ENCODE data around the gene ARMC6. TPM values are rescaled to one million over a fixed set of nuclear protein-coding genes. Genes with fewer than 3 reads are reported as not detected.

ARMC6 gene
- total and polyA plus RNA-seq, 2 of the 13 experiments (the other 11 are each of a cell fraction or from before 2014, with no cell fraction given), result 16.2 to 36.8 TPM

- peak; percentile 82 for ATAC-seq
- FAIRE-seq, result peak; percentile 44
- H3K27ac ChIP-seq (ENCODE audit: extremely low read length, insufficient read depth, low read length), result peak overlapping the region; percentile 98
- H3K79me2 ChIP-seq (ENCODE audit: insufficient read depth, low read length), result peaks cover 47% of the 10 kb centered on the region
- peaks cover 7% of the 10 kb centered on the region; the same call in 1 of the 2 replicates for H4K20me1 ChIP-seq (ENCODE audit: insufficient read depth, low read length)
- DNase-seq (ENCODE audit: low spot score), result peak; percentile 81
- intact Hi-C loops (cut with micrococcal nuclease; ENCODE audit: unreplicated experiment) (no loop called here), in situ Hi-C loops (cut with HindIII; ENCODE audit: extremely low pct_ligation_motif_present, low pct_unique_long_range_greater_than_20kb) (no loop called here)
- ChIA-PET CTCF (ENCODE audit: low intra/inter-chr PET ratio, low total read pairs) (no interaction called here), POLR2A (no interaction called here)
- peaks cover 4 to 21% of the 10 kb centered on the region in 2 experiments; a peak in 4 of 5 replicates for H3K36me3 ChIP-seq (replicated peaks in 1 of 2; ENCODE audit: control insufficient read depth in 1 of 2, insufficient read depth in 2 of 2, low read length in 2 of 2)
- H3K4me2 ChIP-seq (ENCODE audit: low read depth, low read length), result peak overlapping the region; percentile 95
- TSS peak; percentile 72 for BruUV-seq (replicated peaks)
- H3K9ac ChIP-seq (ENCODE audit: insufficient read depth, low read depth, low read length), result peak overlapping the region; percentile 94
- no peaks in the 10 kb centered on the region; a peak in 1 of 5 replicates for H3K27me3 ChIP-seq (ENCODE audit: control insufficient read depth in 1 of 2, insufficient read depth in 2 of 2, low read length in 2 of 2)
- no peaks in the 10 kb centered on the region for H3K9me3 ChIP-seq (ENCODE audit: low read length)
- WGBS (ENCODE audit: low lambda C conversion rate), result 11% methylated on average over 10 of the region's 10 CpGs
- H3K4me1 ChIP-seq (ENCODE audit: insufficient read depth, low read length), result peaks cover 41% of the 10 kb centered on the region
- peak overlapping the region; percentile 91 to 98 (median 93) for H3K4me3 ChIP-seq (replicated peaks in 1 of 3; ENCODE audit: insufficient read depth in 1 of 3, low read depth in 2 of 3, low read length in 3 of 3)
- no peak overlapping the region for H2AFZ ChIP-seq (ENCODE audit: low read length)
- TF ChIP-seq ZNF451 (CRISPR knock-in tag; IDR thresholded peaks at IDR 0.05) (no peak), KLF9 (CRISPR knock-in tag; IDR thresholded peaks at IDR 0.05; ENCODE audit: low read depth) (peak; percentile 90), CBX1 (IDR thresholded peaks at IDR 0.05; ENCODE audit: low read depth) (no peak), KAT7 (CRISPR knock-in tag; IDR thresholded peaks at IDR 0.05; ENCODE audit: borderline replicate concordance) (no peak), GLMP (CRISPR knock-in tag; IDR thresholded peaks at IDR 0.05; ENCODE audit: borderline replicate concordance) (no peak), ZNF343 (CRISPR knock-in tag; IDR thresholded peaks at IDR 0.05) (no peak; the same call in 1 of the 2 replicates), ZSCAN29 (CRISPR knock-in tag; conservative IDR thresholded peaks at IDR 0.05) (0 out of 2 replicates have a peak, but pooled peaks have one; percentile 18), YY1 (IDR thresholded peaks at IDR 0.05; ENCODE audit: insufficient read depth, insufficient replicate concordance, low read depth, low read length) (no peak), MNT (IDR thresholded peaks at IDR 0.05) (peak; percentile 30; the same call in 1 of the 2 replicates), CENPT (CRISPR knock-in tag; IDR thresholded peaks at IDR 0.05; ENCODE audit: low read depth) (no peak), MXI1 (IDR thresholded peaks at IDR 0.05; ENCODE audit: borderline replicate concordance, low read depth, low read length) (peak; percentile 41; the same call in 1 of the 3 replicates), KDM5A (IDR thresholded peaks at IDR 0.05; ENCODE audit: borderline replicate concordance, low read length) (peak; percentile 39; the same call in 1 of the 2 replicates), SUZ12 (IDR thresholded peaks at IDR 0.05; ENCODE audit: low read depth, low read length) (no peak), SP5 (CRISPR knock-in tag; IDR thresholded peaks at IDR 0.05; ENCODE audit: borderline replicate concordance, low read depth) (peak; percentile 70; the same call in 1 of the 2 replicates), ZZZ3 (CRISPR knock-in tag; IDR thresholded peaks at IDR 0.05; ENCODE audit: borderline replicate concordance) (no peak), ZNF790 (CRISPR knock-in tag; IDR thresholded peaks at IDR 0.05; ENCODE audit: borderline replicate concordance) (0 out of 2 replicates have a peak, but pooled peaks have one; percentile 44), U2AF2 (IDR thresholded peaks at IDR 0.05; ENCODE audit: low read depth, low read length) (no peak), ZFP62 (CRISPR knock-in tag; IDR thresholded peaks at IDR 0.05) (no peak), KAT8 (CRISPR knock-in tag; IDR thresholded peaks at IDR 0.05) (no peak), ESRRA (CRISPR knock-in tag; IDR thresholded peaks at IDR 0.05; ENCODE audit: low read depth) (no peak), BCLAF1 (IDR thresholded peaks at IDR 0.05) (no peak), NCOR1 (IDR thresholded peaks at IDR 0.05; ENCODE audit: borderline replicate concordance, low read length) (no peak)
Observed at GRCh38 chr19:19034204-19034624, 811 bp downstream of the ARMC6 start.

Measured in HepG2 (cell line).